GM23248 (cell line): Measurements from ENCODE around the gene TMEM59L.

Experiments
- EZH2 ChIP-seq: fragments of 200-600 bp; sonication (generic); IDR thresholded peaks from 2 replicates; pipeline ENCODE4 v1.6.1; 2018; ENCODE audit warnings: antibody characterized with exemption, mild to moderate bottlenecking; ENCODE audit not compliant: insufficient read depth, poor library complexity, severe bottlenecking
- EZH2phosphoT487 ChIP-seq: fragments of 200-600 bp; sonication (generic); IDR thresholded peaks from 2 replicates; pipeline ENCODE4 v1.6.1; 2018; ENCODE audit warnings: antibody characterized with exemption, moderate library complexity, mild to moderate bottlenecking, low read depth; ENCODE audit not compliant: insufficient read depth

GRCh38 chr19:18568367-18568766, 44.3 kb upstream of the TMEM59L start:
- no peak for TF ChIP-seq EZH2phosphoT487
- TF ChIP-seq EZH2: no peak
